Astrocyte (in vitro differentiated cells and primary cell): ENCODE data around the gene C18orf54. TPM values are rescaled to one million over a fixed set of nuclear protein-coding genes. Genes with fewer than 3 reads are reported as not detected.
"Not testable (repeated sequence)": the region's sequence is repeated elsewhere in the genome, so short reads cannot be mapped to it uniquely, and the experiment has no call there.

Experiments
- DNase-seq: peaks from one replicate; pipeline ENCODE4 v3.0.0-alpha.2; 2010; ENCODE audit warnings: low read depth
- FAIRE-seq: peaks from 2 replicates; lab custom pipeline; 2011; peaks lifted over from hg19 to GRCh38; lab: Jason Lieb, UNC
- H2AFZ ChIP-seq: 2 replicates; pipeline ENCODE4 v1.6.0; 2012; ENCODE audit warnings: low read depth, low read length, inconsistent platforms
- H3K27ac ChIP-seq: 2 replicates; pipeline ENCODE4 v1.5.1; 2011; ENCODE audit warnings: low read depth, low read length, inconsistent platforms
- H3K27me3 ChIP-seq: 2 replicates; pipeline ENCODE4 v1.6.0; 2011; ENCODE audit warnings: low read length, inconsistent platforms; ENCODE audit not compliant: insufficient read depth
- H3K36me3 ChIP-seq: 2 replicates; pipeline ENCODE4 v1.5.1; 2011; ENCODE audit warnings: low read length, inconsistent platforms; ENCODE audit not compliant: insufficient read depth
- H3K4me1 ChIP-seq: 2 replicates; pipeline ENCODE4 v1.5.1; 2011; ENCODE audit warnings: low read length, inconsistent platforms; ENCODE audit not compliant: insufficient read depth
- H3K4me2 ChIP-seq: 2 replicates; pipeline ENCODE4 v1.6.0; 2012; ENCODE audit warnings: low read length, inconsistent platforms
- H3K4me3 ChIP-seq: 2 replicates; pipeline ENCODE4 v1.5.1; 2011; ENCODE audit warnings: low read depth, mild to moderate bottlenecking, low read length, inconsistent platforms; ENCODE audit not compliant: insufficient read depth
- H3K79me2 ChIP-seq: 2 replicates; pipeline ENCODE4 v1.6.0; 2012; ENCODE audit warnings: mild to moderate bottlenecking, low read length, inconsistent platforms; ENCODE audit not compliant: insufficient read depth
- H3K9ac ChIP-seq: 2 replicates; pipeline ENCODE4 v1.6.0; 2012; ENCODE audit warnings: mild to moderate bottlenecking, low read length, inconsistent platforms
- H3K9me3 ChIP-seq: 2 replicates; pipeline ENCODE4 v1.5.1; 2012; ENCODE audit warnings: low read depth, mild to moderate bottlenecking, low read length, inconsistent platforms; ENCODE audit not compliant: insufficient read depth
- H4K20me1 ChIP-seq: 2 replicates; pipeline ENCODE4 v1.6.0; 2012; ENCODE audit warnings: low read length, inconsistent platforms; ENCODE audit not compliant: insufficient read depth
- H3K27ac Mint-ChIP-seq: one replicate; pipeline ENCODE4 v1.8.0; 2021; ENCODE audit warnings: mild to moderate bottlenecking, mixed read lengths; ENCODE audit not compliant: unreplicated experiment
- H3K27me3 Mint-ChIP-seq: one replicate; pipeline ENCODE4 v1.8.0; 2021; ENCODE audit warnings: low read depth, mixed read lengths; ENCODE audit not compliant: unreplicated experiment
- H3K36me3 Mint-ChIP-seq: one replicate; pipeline ENCODE4 v1.8.0; 2021; ENCODE audit warnings: low read depth, mixed read lengths; ENCODE audit not compliant: unreplicated experiment
- H3K4me1 Mint-ChIP-seq: one replicate; pipeline ENCODE4 v1.8.0; 2021; ENCODE audit warnings: low read depth, mixed read lengths; ENCODE audit not compliant: unreplicated experiment
- H3K4me3 Mint-ChIP-seq: one replicate; pipeline ENCODE4 v1.8.0; 2021; ENCODE audit warnings: mild to moderate bottlenecking, moderate library complexity, mixed read lengths; ENCODE audit not compliant: unreplicated experiment
- H3K9me3 Mint-ChIP-seq: one replicate; pipeline ENCODE4 v1.8.0; 2021; ENCODE audit warnings: mild to moderate bottlenecking, mixed read lengths; ENCODE audit not compliant: unreplicated experiment
- EZH2 ChIP-seq: IDR thresholded peaks from 2 replicates; pipeline ENCODE4 v1.6.1; 2012; ENCODE audit warnings: mild to moderate bottlenecking, low read length, inconsistent platforms; ENCODE audit not compliant: insufficient read depth
- total RNA-seq: library from RNA; stranded (reverse); gene quantifications from 2 replicates; pipeline ENCODE4 v1.2.1, GENCODE V29; 2021
- TF ChIP-seq, protein P1 (sequence below): IDR thresholded peaks from 2 replicates; pipeline ENCODE4 v1.5.1; 2011; ENCODE audit warnings: low read depth, mild to moderate bottlenecking, inconsistent platforms, low read length, moderate library complexity; ENCODE audit not compliant: insufficient read depth

C18orf54 gene
- total RNA-seq, 1 donor from 2014 or later, result 10.2 TPM

DNA sequence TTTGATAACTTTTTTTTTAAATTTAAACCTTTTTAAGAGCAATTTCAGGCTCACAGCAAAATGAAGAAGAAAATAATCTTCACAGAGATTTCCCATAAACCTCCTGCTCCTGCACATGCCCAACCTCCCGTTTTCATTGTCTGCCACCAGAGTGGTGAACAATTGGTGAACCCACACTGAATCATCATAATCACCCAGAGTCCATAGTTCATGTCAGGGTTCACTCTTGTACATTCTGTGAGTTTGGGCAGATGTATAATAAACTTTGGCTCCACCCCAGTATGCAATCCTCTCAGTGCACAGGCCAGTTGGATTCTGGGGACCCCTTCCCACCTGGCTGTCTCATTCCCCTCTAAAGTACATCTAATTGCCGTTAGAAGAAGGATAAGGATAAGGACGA lies 24.4 kb downstream of the C18orf54 start:
- no peak overlapping the region for H3K4me3 Mint-ChIP-seq
- Histone ChIP-seq H2AFZ (no peak overlapping the region), H3K4me3 (no peak overlapping the region), H3K79me2 (no peaks in the 10 kb centered on the region), H3K36me3 (no peaks in the 10 kb centered on the region), H3K4me2 (no peak overlapping the region), H3K9me3 (no peaks in the 10 kb centered on the region), H4K20me1 (no peaks in the 10 kb centered on the region), H3K4me1 (no peaks in the 10 kb centered on the region), H3K27ac (no peak overlapping the region), H3K9ac (no peak overlapping the region), H3K27me3 (no peaks in the 10 kb centered on the region)
- no peaks in the 10 kb centered on the region for H3K36me3 Mint-ChIP-seq
- H3K4me1 Mint-ChIP-seq, result no peaks in the 10 kb centered on the region
- TF ChIP-seq EZH2, result no peak
- TF ChIP-seq, protein P1, sequence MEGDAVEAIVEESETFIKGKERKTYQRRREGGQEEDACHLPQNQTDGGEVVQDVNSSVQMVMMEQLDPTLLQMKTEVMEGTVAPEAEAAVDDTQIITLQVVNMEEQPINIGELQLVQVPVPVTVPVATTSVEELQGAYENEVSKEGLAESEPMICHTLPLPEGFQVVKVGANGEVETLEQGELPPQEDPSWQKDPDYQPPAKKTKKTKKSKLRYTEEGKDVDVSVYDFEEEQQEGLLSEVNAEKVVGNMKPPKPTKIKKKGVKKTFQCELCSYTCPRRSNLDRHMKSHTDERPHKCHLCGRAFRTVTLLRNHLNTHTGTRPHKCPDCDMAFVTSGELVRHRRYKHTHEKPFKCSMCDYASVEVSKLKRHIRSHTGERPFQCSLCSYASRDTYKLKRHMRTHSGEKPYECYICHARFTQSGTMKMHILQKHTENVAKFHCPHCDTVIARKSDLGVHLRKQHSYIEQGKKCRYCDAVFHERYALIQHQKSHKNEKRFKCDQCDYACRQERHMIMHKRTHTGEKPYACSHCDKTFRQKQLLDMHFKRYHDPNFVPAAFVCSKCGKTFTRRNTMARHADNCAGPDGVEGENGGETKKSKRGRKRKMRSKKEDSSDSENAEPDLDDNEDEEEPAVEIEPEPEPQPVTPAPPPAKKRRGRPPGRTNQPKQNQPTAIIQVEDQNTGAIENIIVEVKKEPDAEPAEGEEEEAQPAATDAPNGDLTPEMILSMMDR, result no peak
- H3K27ac Mint-ChIP-seq, result no peak overlapping the region
- no peaks in the 10 kb centered on the region for H3K27me3 Mint-ChIP-seq
- H3K9me3 Mint-ChIP-seq, result no peaks in the 10 kb centered on the region
- no peak for FAIRE-seq
- DNase-seq, result no peak

DNA sequence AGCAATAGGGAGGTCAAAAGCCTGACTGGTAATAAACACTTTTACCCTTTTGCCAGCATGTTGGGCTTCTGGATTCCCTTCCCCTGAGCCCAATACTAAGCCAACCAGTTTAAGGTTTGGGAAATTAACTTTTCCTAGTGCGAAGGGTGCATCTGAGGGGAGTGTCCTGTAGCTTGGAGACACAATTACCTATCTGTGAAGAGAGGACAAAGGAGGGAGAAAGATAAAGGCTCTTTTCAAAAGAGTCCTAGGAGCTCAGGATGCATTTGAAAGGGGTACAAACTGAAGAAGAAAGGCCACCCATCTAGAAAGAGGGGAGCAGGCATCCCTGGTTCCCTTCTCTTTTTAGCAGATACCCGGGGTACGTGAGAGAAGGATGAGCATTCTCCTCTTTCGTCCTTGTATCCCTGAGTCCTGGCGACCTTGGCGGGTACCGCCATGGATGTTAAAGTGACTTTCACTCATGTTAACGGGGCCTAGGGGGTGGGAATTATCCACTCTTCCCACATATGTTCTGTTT lies 25.1 kb downstream of the C18orf54 start:
- Histone ChIP-seq H3K4me2 (no peak overlapping the region), H4K20me1 (no peaks in the 10 kb centered on the region), H2AFZ (no peak overlapping the region), H3K9me3 (no peaks in the 10 kb centered on the region), H3K4me1 (peaks cover 6% of the 10 kb centered on the region), H3K4me3 (no peak overlapping the region), H3K9ac (no peak overlapping the region), H3K36me3 (no peaks in the 10 kb centered on the region), H3K27ac (no peak overlapping the region), H3K79me2 (no peaks in the 10 kb centered on the region), H3K27me3 (no peaks in the 10 kb centered on the region)
- Mint-ChIP-seq H3K9me3 (no peaks in the 10 kb centered on the region), H3K4me1 (no peaks in the 10 kb centered on the region), H3K27me3 (no peaks in the 10 kb centered on the region), H3K27ac (no peak overlapping the region), H3K36me3 (no peaks in the 10 kb centered on the region), H3K4me3 (no peak overlapping the region)
- TF ChIP-seq, protein P1, result no peak
- TF ChIP-seq EZH2, result no peak
- FAIRE-seq (no peak), DNase-seq (no peak)

DNA sequence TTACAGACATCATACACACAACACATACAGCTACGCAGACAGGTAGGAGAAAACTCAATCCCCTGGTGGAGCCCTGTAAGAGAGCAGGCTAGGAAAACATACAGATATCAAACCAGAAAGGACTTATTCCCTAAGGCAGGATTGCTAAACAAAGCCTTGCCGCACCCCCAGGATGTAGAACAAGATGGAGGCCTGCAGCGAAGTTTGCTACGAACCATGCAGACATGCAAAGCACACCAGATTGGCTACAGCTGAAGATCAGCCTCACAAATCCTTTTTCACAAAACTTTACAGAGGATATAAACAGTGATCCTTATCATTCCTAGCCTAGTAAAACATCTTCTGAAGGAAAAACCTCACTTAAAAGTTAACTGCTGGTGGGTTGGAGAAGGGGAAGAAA lies 28.3 kb downstream of the C18orf54 start:
- H3K4me3 Mint-ChIP-seq, result no peak overlapping the region
- FAIRE-seq (no peak), DNase-seq (no peak)
- Histone ChIP-seq H3K4me2 (no peak overlapping the region), H3K9ac (no peak overlapping the region), H3K4me3 (no peak overlapping the region), H3K27me3 (no peaks in the 10 kb centered on the region), H3K9me3 (no peaks in the 10 kb centered on the region), H3K4me1 (peaks cover 23% of the 10 kb centered on the region), H3K36me3 (no peaks in the 10 kb centered on the region), H4K20me1 (no peaks in the 10 kb centered on the region), H2AFZ (no peak overlapping the region), H3K27ac (no peak overlapping the region), H3K79me2 (no peaks in the 10 kb centered on the region)
- peaks cover 5% of the 10 kb centered on the region for H3K9me3 Mint-ChIP-seq
- H3K4me1 Mint-ChIP-seq, result peaks cover 12% of the 10 kb centered on the region
- no peaks in the 10 kb centered on the region for H3K27me3 Mint-ChIP-seq
- no peak for TF ChIP-seq EZH2
- TF ChIP-seq, protein P1, result no peak
- H3K36me3 Mint-ChIP-seq, result no peaks in the 10 kb centered on the region
- no peak overlapping the region for H3K27ac Mint-ChIP-seq

DNA sequence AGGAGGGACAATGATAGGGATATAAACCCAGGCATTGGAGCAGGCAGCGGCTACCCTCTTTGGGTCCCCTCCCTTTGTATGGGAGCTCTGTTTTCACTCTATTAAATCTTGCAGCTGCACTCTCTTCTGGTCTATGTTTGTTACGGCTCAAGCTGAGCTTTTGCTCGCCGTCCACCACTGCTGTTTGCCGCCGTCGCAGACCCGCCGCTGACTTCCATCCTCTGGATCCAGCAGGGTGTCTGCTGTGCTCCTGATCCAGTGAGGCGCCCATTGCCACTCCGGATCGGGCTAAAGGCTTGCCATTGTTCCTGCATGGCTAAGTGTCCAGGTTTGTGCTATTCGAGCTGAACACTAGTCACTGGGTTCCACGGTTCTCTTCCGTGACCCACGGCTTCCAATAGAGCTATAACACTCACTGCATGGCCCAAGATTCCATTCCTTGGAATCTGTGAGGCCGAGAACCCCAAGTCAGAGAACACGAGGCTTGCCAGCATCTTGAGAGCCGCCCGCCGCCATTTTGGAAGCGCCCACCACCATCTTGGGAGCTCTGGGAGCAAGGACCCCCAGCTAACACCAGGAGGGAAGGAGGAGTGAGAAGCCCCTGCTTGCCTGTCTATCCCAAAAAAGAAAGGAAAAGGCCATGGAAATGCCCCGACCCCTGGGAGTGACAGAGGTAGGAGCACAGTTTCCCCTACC lies 29.2 kb downstream of the C18orf54 start:
- not testable (repeated sequence) for H3K9ac ChIP-seq, H3K27me3 ChIP-seq, H3K4me3 Mint-ChIP-seq, H3K36me3 ChIP-seq, H3K27me3 Mint-ChIP-seq, FAIRE-seq, H3K79me2 ChIP-seq, H3K9me3 ChIP-seq, H3K4me2 ChIP-seq, H2AFZ ChIP-seq, H3K36me3 Mint-ChIP-seq, H3K9me3 Mint-ChIP-seq, H3K27ac ChIP-seq, DNase-seq, H3K4me3 ChIP-seq, H3K27ac Mint-ChIP-seq, H4K20me1 ChIP-seq
- peaks cover 12% of the 10 kb centered on the region for H3K4me1 Mint-ChIP-seq
- H3K4me1 ChIP-seq, result peaks cover 23% of the 10 kb centered on the region
